H9 (cell line): Measurements from ENCODE around the gene DMWD. TPM values are rescaled to one million over a fixed set of nuclear protein-coding genes. Genes with fewer than 3 reads are reported as not detected.
"Not testable (repeated sequence)": the region's sequence is repeated elsewhere in the genome, so short reads cannot be mapped to it uniquely, and the experiment has no call there.

Experiments used
- DNase-seq: peaks from one replicate; pipeline ENCODE4 v3.0.0-alpha.2; 2017
- H2AFZ ChIP-seq: one replicate; pipeline ENCODE4 v1.6.1; 2013; ENCODE audit warnings: mild to moderate bottlenecking, low read length, control low read depth, moderate library complexity
- H2AK5ac ChIP-seq: 2 replicates; pipeline ENCODE4 v1.6.1; 2013; ENCODE audit warnings: low read length, control low read depth, mixed read lengths; ENCODE audit not compliant: insufficient read length
- H2BK120ac ChIP-seq: one replicate; pipeline ENCODE4 v1.6.1; 2013; ENCODE audit warnings: low read depth, mild to moderate bottlenecking, low read length, control low read depth, inconsistent platforms; ENCODE audit not compliant: poor library complexity, severe bottlenecking
- H2BK12ac ChIP-seq: 2 replicates; pipeline ENCODE4 v1.6.1; 2013; ENCODE audit warnings: low read length, control low read depth, mixed read lengths, low read depth; ENCODE audit not compliant: insufficient read length
- H2BK15ac ChIP-seq: 2 replicates; pipeline ENCODE4 v1.6.1; 2013; ENCODE audit warnings: low read depth, low read length, control low read depth
- H2BK20ac ChIP-seq: one replicate; pipeline ENCODE4 v1.6.1; 2013; ENCODE audit warnings: low read depth, mild to moderate bottlenecking, low read length, control low read depth, inconsistent platforms; ENCODE audit not compliant: poor library complexity, severe bottlenecking
- H2BK5ac ChIP-seq: 2 replicates; pipeline ENCODE4 v1.6.1; 2013; ENCODE audit warnings: low read length, control low read depth, mixed read lengths; ENCODE audit not compliant: insufficient read length
- H3K14ac ChIP-seq: 2 replicates; pipeline ENCODE4 v1.6.1; 2013; ENCODE audit warnings: low read length, control low read depth; ENCODE audit not compliant: insufficient read depth
- H3K18ac ChIP-seq: 2 replicates; pipeline ENCODE4 v1.6.1; 2013; ENCODE audit warnings: low read depth, mild to moderate bottlenecking, mixed read lengths, low read length, control low read depth; ENCODE audit not compliant: insufficient read length
- H3K23ac ChIP-seq: 2 replicates; pipeline ENCODE4 v1.6.1; 2013; ENCODE audit warnings: low read length, control low read depth, mixed read lengths, low read depth; ENCODE audit not compliant: insufficient read length
- H3K23me2 ChIP-seq: 2 replicates; pipeline ENCODE4 v1.6.1; 2013; ENCODE audit warnings: low read depth, mild to moderate bottlenecking, mixed read lengths, low read length, control low read depth; ENCODE audit not compliant: insufficient read length, poor library complexity, severe bottlenecking
- H3K27ac ChIP-seq: 2 replicates; pipeline ENCODE4 v1.5.1; 2013; ENCODE audit warnings: low read length, control low read depth, mixed read lengths, low read depth; ENCODE audit not compliant: insufficient read length
- H3K27me3 ChIP-seq: 2 replicates; pipeline ENCODE4 v1.6.1; 2013; ENCODE audit warnings: low read length, control low read depth, inconsistent platforms; ENCODE audit not compliant: insufficient read depth
- H3K4ac ChIP-seq: 2 replicates; pipeline ENCODE4 v1.6.1; 2013; ENCODE audit warnings: low read depth, mild to moderate bottlenecking, control low read depth, inconsistent platforms, low read length, moderate library complexity
- H3K4me1 ChIP-seq: 2 replicates; pipeline ENCODE4 v1.6.1; 2013; ENCODE audit warnings: low read length, control low read depth, inconsistent platforms; ENCODE audit not compliant: insufficient read depth
- H3K4me2 ChIP-seq: 2 replicates; pipeline ENCODE4 v1.6.1; 2013; ENCODE audit warnings: low read length, control low read depth, mixed read lengths; ENCODE audit not compliant: insufficient read length, insufficient read depth
- H3K56ac ChIP-seq: 2 replicates; pipeline ENCODE4 v1.6.1; 2013; ENCODE audit warnings: low read depth, mild to moderate bottlenecking, mixed read lengths, low read length, control low read depth; ENCODE audit not compliant: insufficient read length
- H3K79me1 ChIP-seq: 2 replicates; pipeline ENCODE4 v1.6.1; 2013; ENCODE audit warnings: low read depth, mild to moderate bottlenecking, moderate library complexity, low read length, control low read depth, inconsistent platforms; ENCODE audit not compliant: insufficient read depth, poor library complexity, severe bottlenecking
- H3K79me2 ChIP-seq: 2 replicates; pipeline ENCODE4 v1.6.1; 2013; ENCODE audit warnings: low read length, control low read depth, inconsistent platforms; ENCODE audit not compliant: insufficient read depth
- H3K9ac ChIP-seq: 2 replicates; pipeline ENCODE4 v1.6.1; 2013; ENCODE audit warnings: low read length, control low read depth, mixed read lengths; ENCODE audit not compliant: insufficient read length; ENCODE audit errors: extremely low read depth
- H3K9me3 ChIP-seq: one replicate; pipeline ENCODE4 v1.6.1; 2013; ENCODE audit warnings: low read depth, low read length, inconsistent platforms; ENCODE audit not compliant: control insufficient read depth
- H3T11ph ChIP-seq: one replicate; pipeline ENCODE4 v1.6.1; 2013; ENCODE audit warnings: mild to moderate bottlenecking, low read length, control low read depth, inconsistent platforms
- H4K20me1 ChIP-seq: one replicate; pipeline ENCODE4 v1.6.1; 2013; ENCODE audit not compliant: control insufficient read depth, insufficient read length, insufficient read depth
- H4K5ac ChIP-seq: 2 replicates; pipeline ENCODE4 v1.6.1; 2013; ENCODE audit warnings: low read depth, mild to moderate bottlenecking, mixed read lengths, low read length, control low read depth; ENCODE audit not compliant: insufficient read length
- H4K8ac ChIP-seq: replicated peaks from 2 replicates; pipeline ENCODE4 v1.6.1; 2013; ENCODE audit warnings: low read length, control low read depth, mixed read lengths, low read depth; ENCODE audit not compliant: insufficient read length
- H4K91ac ChIP-seq: 2 replicates; pipeline ENCODE4 v1.6.1; 2013; ENCODE audit warnings: low read depth, mild to moderate bottlenecking, moderate library complexity, mixed read lengths, low read length, control low read depth; ENCODE audit not compliant: insufficient read length
- H3K27ac Mint-ChIP-seq, 3 experiments: 2 replicates in 2 of 3; 3 replicates in 1 of 3; pipeline ENCODE4 v1.8.0; 2020 to 2021; ENCODE audit warnings: mixed read lengths in 3 of 3, mild to moderate bottlenecking in 1 of 3, moderate library complexity in 1 of 3
- H3K27me3 Mint-ChIP-seq: 2 replicates; pipeline ENCODE4 v1.8.0; 2021; ENCODE audit warnings: low read depth, mild to moderate bottlenecking, moderate library complexity, mixed read lengths
- H3K36me3 Mint-ChIP-seq, 3 experiments: 2 replicates in 2 of 3; 3 replicates in 1 of 3; pipeline ENCODE4 v1.8.0; 2020 to 2021; ENCODE audit warnings: low read depth in 3 of 3, mixed read lengths in 3 of 3; ENCODE audit not compliant: insufficient read depth in 1 of 3
- H3K4me1 Mint-ChIP-seq, 2 experiments: 2 replicates each; pipeline ENCODE4 v1.8.0; 2020; ENCODE audit warnings: mixed read lengths in 2 of 2
- H3K4me3 Mint-ChIP-seq, 2 experiments: 2 replicates in 1 of 2; 3 replicates in 1 of 2; pipeline ENCODE4 v1.8.0; 2020 to 2021; ENCODE audit warnings: mild to moderate bottlenecking in 2 of 2, mixed read lengths in 2 of 2, moderate library complexity in 1 of 2
- H3K9me3 Mint-ChIP-seq, 2 experiments: 2 replicates in 1 of 2; 3 replicates in 1 of 2; pipeline ENCODE4 v1.8.0; 2020; ENCODE audit warnings: mild to moderate bottlenecking in 2 of 2, mixed read lengths in 2 of 2, moderate library complexity in 1 of 2
- CTCF ChIP-seq: fragments of 200-600 bp; sonication (generic); conservative IDR thresholded peaks from 3 replicates; pipeline ENCODE4 v1.8.0; 2021; ENCODE audit warnings: antibody characterized with exemption, mild to moderate bottlenecking
- WGBS: extraction: QIAGEN DNeasy Blood & Tissue Kit; methylation state at CpG from one replicate; pipeline ENCODE4 v1.1.7; 2013; ENCODE audit warnings: missing lambda C conversion rate, low lambda C conversion rate, mixed read lengths; ENCODE audit not compliant: insufficient read length; ENCODE audit errors: extremely low coverage; 5-methylcytosine and 5-hydroxymethylcytosine counted together
- total RNA-seq: library from RNA; stranded (reverse); gene quantifications from 2 replicates; pipeline ENCODE4 v1.2.1, GENCODE V29; 2021

The DMWD gene
- total RNA-seq, 1 experiment from 2014 or later, result 75.1 TPM

- H3K23ac ChIP-seq, result no peak overlapping the region
- no peak for DNase-seq
- H3K9ac ChIP-seq, result no peak overlapping the region
- no peak overlapping the region for H2BK15ac ChIP-seq
- no peak overlapping the region for H3K18ac ChIP-seq
- no peak overlapping the region for H3K27ac ChIP-seq
- H3K4ac ChIP-seq, result no peak overlapping the region
- H3K27me3 ChIP-seq, result no peaks in the 10 kb centered on the region
- no peak overlapping the region for H3T11ph ChIP-seq
- no peaks in the 10 kb centered on the region for H3K36me3 Mint-ChIP-seq
- H4K8ac ChIP-seq, result no peak overlapping the region
- H3K4me1 Mint-ChIP-seq, result peaks cover 3 to 6% of the 10 kb centered on the region in 2 experiments; a peak in 3 of 4 replicates
- H4K91ac ChIP-seq, result no peak overlapping the region
- no peak overlapping the region for H2AFZ ChIP-seq
- no peak overlapping the region for H3K4me3 Mint-ChIP-seq
- H2AK5ac ChIP-seq, result no peak overlapping the region
- no peak for TF ChIP-seq CTCF
- WGBS, result no CpG with 5 or more reads among the region's 12 CpGs
- H2BK12ac ChIP-seq, result no peak overlapping the region
- no peak overlapping the region for H4K5ac ChIP-seq
- no peaks in the 10 kb centered on the region for H3K23me2 ChIP-seq
- H3K79me2 ChIP-seq, result no peaks in the 10 kb centered on the region
- H2BK120ac ChIP-seq, result no peak overlapping the region
- H2BK5ac ChIP-seq, result no peak overlapping the region
- H3K4me1 ChIP-seq, result no peaks in the 10 kb centered on the region
- H3K27ac Mint-ChIP-seq, result peak overlapping the region in 1 of 3 experiments; percentile 24; a peak in 1 of 7 replicates
- H3K9me3 Mint-ChIP-seq, result no peaks in the 10 kb centered on the region
- no peak overlapping the region for H2BK20ac ChIP-seq
- H3K4me2 ChIP-seq, result no peak overlapping the region
- peaks cover 14% of the 10 kb centered on the region for H3K27me3 Mint-ChIP-seq
- no peak overlapping the region for H3K14ac ChIP-seq
- no peaks in the 10 kb centered on the region for H3K9me3 ChIP-seq
- H4K20me1 ChIP-seq, result no peaks in the 10 kb centered on the region
- no peak overlapping the region for H3K56ac ChIP-seq
- H3K79me1 ChIP-seq, result no peaks in the 10 kb centered on the region
Measured at GRCh38 chr19:45752639-45753038, 40.0 kb downstream of the DMWD start.

- H3K27ac Mint-ChIP-seq, result peak overlapping the region in 1 of 3 experiments; percentile 75; a peak in 1 of 7 replicates
Measured at GRCh38 chr19:45751483-45751882, 41.2 kb downstream of the DMWD start.

More at GRCh38 chr19:45751483-45751882, 41.2 kb downstream of the DMWD start:
- H4K91ac ChIP-seq, H2AFZ ChIP-seq, H3K14ac ChIP-seq, H3K27ac ChIP-seq, H2BK15ac ChIP-seq, H2BK12ac ChIP-seq, H3K4me1 ChIP-seq, H3K23ac ChIP-seq, H2BK120ac ChIP-seq, H2BK20ac ChIP-seq, H3K9ac ChIP-seq, H4K20me1 ChIP-seq, H3K4ac ChIP-seq, H3K9me3 Mint-ChIP-seq, H3K79me2 ChIP-seq, H3K4me1 Mint-ChIP-seq, H3K18ac ChIP-seq, H2AK5ac ChIP-seq, H3T11ph ChIP-seq, H4K8ac ChIP-seq, H4K5ac ChIP-seq, H3K27me3 ChIP-seq, H3K23me2 ChIP-seq, DNase-seq, H2BK5ac ChIP-seq, H3K36me3 Mint-ChIP-seq, H3K79me1 ChIP-seq, H3K4me2 ChIP-seq, H3K56ac ChIP-seq, H3K4me3 Mint-ChIP-seq, H3K9me3 ChIP-seq: not testable (repeated sequence)
- peaks cover 13% of the 10 kb centered on the region for H3K27me3 Mint-ChIP-seq
- WGBS, result no CpG with 5 or more reads among the region's 10 CpGs
